Mesendoderm (in vitro differentiated cells): ENCODE data around the gene RASSF6.

ENCODE experiments used
- DNase-seq: peaks from one replicate; pipeline ENCODE4 v3.0.0; 2013
- H2AK5ac ChIP-seq: 2 replicates; pipeline ENCODE4 v1.6.1; 2013; ENCODE audit warnings: low read length, inconsistent platforms
- H2BK120ac ChIP-seq: 2 replicates; pipeline ENCODE4 v1.6.1; 2013; ENCODE audit warnings: low read depth, mild to moderate bottlenecking, low read length, moderate library complexity, mixed read lengths
- H2BK15ac ChIP-seq: replicated peaks from 2 replicates; pipeline ENCODE4 v1.6.1; 2013; ENCODE audit warnings: low read depth, mild to moderate bottlenecking, moderate library complexity
- H2BK5ac ChIP-seq: 2 replicates; pipeline ENCODE4 v1.6.1; 2013; ENCODE audit warnings: low read length, inconsistent platforms
- H3K18ac ChIP-seq: 2 replicates; pipeline ENCODE4 v1.6.1; 2013; ENCODE audit warnings: mild to moderate bottlenecking, low read length, mixed read lengths
- H3K23ac ChIP-seq: one replicate; pipeline ENCODE4 v1.6.1; 2013; ENCODE audit warnings: low read length
- H3K27ac ChIP-seq: 2 replicates; pipeline ENCODE4 v1.5.1; 2013; ENCODE audit warnings: low read depth, mild to moderate bottlenecking, inconsistent platforms, low read length, moderate library complexity
- H3K27me3 ChIP-seq: 2 replicates; pipeline ENCODE4 v1.6.1; 2013; ENCODE audit warnings: low read length, control low read depth, mild to moderate bottlenecking, inconsistent platforms; ENCODE audit not compliant: insufficient read depth, poor library complexity
- H3K36me3 ChIP-seq: 2 replicates; pipeline ENCODE4 v1.6.1; 2013; ENCODE audit warnings: low read length, inconsistent platforms; ENCODE audit not compliant: control insufficient read depth, insufficient read depth
- H3K4ac ChIP-seq: one replicate; pipeline ENCODE4 v1.6.1; 2013; ENCODE audit warnings: low read depth, mild to moderate bottlenecking, low read length, moderate library complexity
- H3K4me1 ChIP-seq: 2 replicates; pipeline ENCODE4 v1.6.1; 2013; ENCODE audit warnings: low read depth, low read length, inconsistent platforms; ENCODE audit not compliant: control insufficient read depth
- H3K4me2 ChIP-seq: 2 replicates; pipeline ENCODE4 v1.6.1; 2013; ENCODE audit warnings: low read length
- H3K4me3 ChIP-seq: 2 replicates; pipeline ENCODE4 v1.5.1; 2013; ENCODE audit warnings: mild to moderate bottlenecking, low read length
- H3K56ac ChIP-seq: one replicate; pipeline ENCODE4 v1.6.1; 2013; ENCODE audit warnings: low read length
- H3K79me1 ChIP-seq: 2 replicates; pipeline ENCODE4 v1.6.1; 2013; ENCODE audit warnings: low read length, inconsistent platforms
- H3K79me2 ChIP-seq: 2 replicates; pipeline ENCODE4 v1.6.1; 2013; ENCODE audit warnings: mild to moderate bottlenecking, low read length; ENCODE audit not compliant: control insufficient read depth, insufficient read depth
- H3K9ac ChIP-seq: 2 replicates; pipeline ENCODE4 v1.6.1; 2013; ENCODE audit warnings: low read length, inconsistent platforms
- H4K5ac ChIP-seq: one replicate; pipeline ENCODE4 v1.6.1; 2013; ENCODE audit warnings: low read length
- H4K8ac ChIP-seq: one replicate; pipeline ENCODE4 v1.6.1; 2013; ENCODE audit warnings: low read depth, mild to moderate bottlenecking, control low read depth, low read length, moderate library complexity
- WGBS: extraction: QIAGEN DNeasy Blood & Tissue Kit; methylation state at CpG from one replicate; pipeline ENCODE4 v1.1.7; 2013; ENCODE audit warnings: low lambda C conversion rate, missing lambda C conversion rate; ENCODE audit not compliant: insufficient coverage; ENCODE audit errors: extremely low coverage; 5-methylcytosine and 5-hydroxymethylcytosine counted together

Gene RASSF6

GRCh38 chr4:73663576-73663975, 43.3 kb upstream of the RASSF6 start:
- no peaks in the 10 kb centered on the region for H3K27me3 ChIP-seq
- no peak overlapping the region for H3K23ac ChIP-seq
- H4K8ac ChIP-seq: no peak overlapping the region
- H2BK120ac ChIP-seq: no peak overlapping the region
- DNase-seq: no peak
- no peak overlapping the region for H2BK15ac ChIP-seq
- no peak overlapping the region for H3K56ac ChIP-seq
- H3K79me2 ChIP-seq: no peaks in the 10 kb centered on the region
- H2AK5ac ChIP-seq: no peak overlapping the region
- H3K4me1 ChIP-seq: no peaks in the 10 kb centered on the region
- H3K36me3 ChIP-seq: no peaks in the 10 kb centered on the region
- no peak overlapping the region for H3K4ac ChIP-seq
- no peak overlapping the region for H3K4me2 ChIP-seq
- H3K18ac ChIP-seq: no peak overlapping the region
- H3K9ac ChIP-seq: no peak overlapping the region
- H4K5ac ChIP-seq: no peak overlapping the region
- no peaks in the 10 kb centered on the region for H3K79me1 ChIP-seq
- no peak overlapping the region for H3K4me3 ChIP-seq
- no peak overlapping the region for H3K27ac ChIP-seq
- no peak overlapping the region for H2BK5ac ChIP-seq

GRCh38 chr4:73662709-73663546, 42.7 kb upstream of the RASSF6 start:
- no CpG with 5 or more reads among the region's 6 CpGs for WGBS
- H3K79me2 ChIP-seq: no peaks in the 10 kb centered on the region
- no peak overlapping the region for H3K9ac ChIP-seq
- DNase-seq: peak; percentile 32
- no peak overlapping the region for H3K4me2 ChIP-seq
- H3K56ac ChIP-seq: no peak overlapping the region
- H3K23ac ChIP-seq: no peak overlapping the region
- no peak overlapping the region for H4K5ac ChIP-seq
- H3K27me3 ChIP-seq: no peaks in the 10 kb centered on the region
- H3K4me3 ChIP-seq: no peak overlapping the region
- H3K18ac ChIP-seq: no peak overlapping the region
- no peaks in the 10 kb centered on the region for H3K4me1 ChIP-seq
- no peaks in the 10 kb centered on the region for H3K36me3 ChIP-seq
- no peak overlapping the region for H2BK120ac ChIP-seq
- H2BK15ac ChIP-seq: no peak overlapping the region
- H4K8ac ChIP-seq: no peak overlapping the region
- H2AK5ac ChIP-seq: no peak overlapping the region
- no peaks in the 10 kb centered on the region for H3K79me1 ChIP-seq
- no peak overlapping the region for H3K4ac ChIP-seq
- no peak overlapping the region for H2BK5ac ChIP-seq
- no peak overlapping the region for H3K27ac ChIP-seq

GRCh38 chr4:73661646-73662119, 41.4 kb upstream of the RASSF6 start:
- H3K36me3 ChIP-seq: no peaks in the 10 kb centered on the region
- no peak overlapping the region for H3K9ac ChIP-seq
- no peak overlapping the region for H3K4me2 ChIP-seq
- H2BK15ac ChIP-seq: no peak overlapping the region
- no peak overlapping the region for H3K23ac ChIP-seq
- H2BK5ac ChIP-seq: no peak overlapping the region
- no peak overlapping the region for H2AK5ac ChIP-seq
- H3K27me3 ChIP-seq: no peaks in the 10 kb centered on the region
- H3K27ac ChIP-seq: no peak overlapping the region
- peak; percentile 11 for DNase-seq
- no peaks in the 10 kb centered on the region for H3K79me2 ChIP-seq
- no peak overlapping the region for H3K4ac ChIP-seq
- no peak overlapping the region for H4K8ac ChIP-seq
- WGBS: no CpG with 5 or more reads among the region's 2 CpGs
- H4K5ac ChIP-seq: no peak overlapping the region
- no peak overlapping the region for H2BK120ac ChIP-seq
- no peak overlapping the region for H3K4me3 ChIP-seq
- H3K56ac ChIP-seq: no peak overlapping the region
- H3K18ac ChIP-seq: no peak overlapping the region
- no peaks in the 10 kb centered on the region for H3K79me1 ChIP-seq
- H3K4me1 ChIP-seq: no peaks in the 10 kb centered on the region

- Histone ChIP-seq H3K9ac (no peak overlapping the region), H2BK120ac (no peak overlapping the region), H3K4me1 (no peaks in the 10 kb centered on the region), H3K18ac (no peak overlapping the region), H3K79me2 (no peaks in the 10 kb centered on the region), H4K5ac (no peak overlapping the region), H3K56ac (no peak overlapping the region), H3K4me3 (no peak overlapping the region), H2BK5ac (no peak overlapping the region), H2BK15ac (no peak overlapping the region), H4K8ac (no peak overlapping the region), H3K23ac (no peak overlapping the region), H3K27me3 (no peaks in the 10 kb centered on the region), H3K79me1 (no peaks in the 10 kb centered on the region), H3K36me3 (no peaks in the 10 kb centered on the region), H3K4ac (no peak overlapping the region), H3K27ac (no peak overlapping the region), H3K4me2 (no peak overlapping the region), H2AK5ac (no peak overlapping the region)
- WGBS: no CpG with 5 or more reads among the region's 3 CpGs
- DNase-seq: no peak
Observed at GRCh38 chr4:73660808-73661207, 40.6 kb upstream of the RASSF6 start.

- Histone ChIP-seq H2BK120ac (no peak overlapping the region), H3K4me3 (no peak overlapping the region), H3K36me3 (no peaks in the 10 kb centered on the region), H4K5ac (no peak overlapping the region), H3K56ac (no peak overlapping the region), H3K79me1 (no peaks in the 10 kb centered on the region), H3K27ac (no peak overlapping the region), H3K79me2 (no peaks in the 10 kb centered on the region), H3K27me3 (no peaks in the 10 kb centered on the region), H3K4me2 (no peak overlapping the region), H3K9ac (no peak overlapping the region), H4K8ac (no peak overlapping the region), H2AK5ac (no peak overlapping the region), H2BK5ac (no peak overlapping the region), H3K18ac (no peak overlapping the region), H3K23ac (no peak overlapping the region), H3K4me1 (no peaks in the 10 kb centered on the region), H3K4ac (no peak overlapping the region), H2BK15ac (no peak overlapping the region)
- WGBS: no CpG with 5 or more reads among the region's 7 CpGs
- DNase-seq: peak; percentile 39
Observed at GRCh38 chr4:73653695-73654106, 33.5 kb upstream of the RASSF6 start.

GRCh38 chr4:73650250-73650649, 30.0 kb upstream of the RASSF6 start:
- no peaks in the 10 kb centered on the region for H3K79me2 ChIP-seq
- no peaks in the 10 kb centered on the region for H3K36me3 ChIP-seq
- H2BK15ac ChIP-seq: no peak overlapping the region
- no peak overlapping the region for H3K4me3 ChIP-seq
- no CpG with 5 or more reads among the region's 3 CpGs for WGBS
- H3K9ac ChIP-seq: no peak overlapping the region
- H3K27me3 ChIP-seq: no peaks in the 10 kb centered on the region
- H2BK5ac ChIP-seq: no peak overlapping the region
- H2AK5ac ChIP-seq: no peak overlapping the region
- H3K79me1 ChIP-seq: no peaks in the 10 kb centered on the region
- no peak overlapping the region for H4K5ac ChIP-seq
- H3K27ac ChIP-seq: no peak overlapping the region
- H3K4me1 ChIP-seq: no peaks in the 10 kb centered on the region
- H3K4me2 ChIP-seq: no peak overlapping the region
- no peak overlapping the region for H3K4ac ChIP-seq
- no peak overlapping the region for H4K8ac ChIP-seq
- H3K18ac ChIP-seq: no peak overlapping the region
- no peak overlapping the region for H3K23ac ChIP-seq
- no peak overlapping the region for H3K56ac ChIP-seq
- no peak for DNase-seq
- H2BK120ac ChIP-seq: no peak overlapping the region
